ENCODE results near the gene MAP3K15.
"Not testable (repeated sequence)": the region's sequence is repeated elsewhere in the genome, so short reads cannot be mapped to it uniquely, and the experiment has no call there.

MAP3K15 gene

DNA sequence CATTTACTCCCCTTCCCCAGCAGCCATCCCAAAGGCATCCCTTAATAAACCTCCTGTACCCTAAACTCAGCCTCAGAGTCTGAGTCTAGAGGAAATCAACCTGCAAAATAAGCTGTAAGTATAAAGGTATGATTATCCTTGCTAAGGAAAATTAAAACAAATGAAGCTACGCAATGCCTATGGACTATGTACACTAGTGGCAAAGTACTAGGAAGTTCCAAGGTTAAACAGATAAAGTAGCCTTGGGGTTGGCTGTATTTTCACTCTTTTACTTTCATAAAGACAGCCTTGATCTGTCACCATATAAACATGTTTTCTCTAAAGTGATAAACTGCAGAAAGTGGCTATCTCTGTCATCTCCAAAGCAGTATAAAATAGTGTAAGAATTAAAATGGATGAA, 35.9 kb downstream of the MAP3K15 start:
- no peak for DNase-seq (ENCODE audit: low read depth)
- H3K4me3 ChIP-seq (ENCODE audit: control insufficient read depth, low read depth, low read length) = no peak overlapping the region

DNA sequence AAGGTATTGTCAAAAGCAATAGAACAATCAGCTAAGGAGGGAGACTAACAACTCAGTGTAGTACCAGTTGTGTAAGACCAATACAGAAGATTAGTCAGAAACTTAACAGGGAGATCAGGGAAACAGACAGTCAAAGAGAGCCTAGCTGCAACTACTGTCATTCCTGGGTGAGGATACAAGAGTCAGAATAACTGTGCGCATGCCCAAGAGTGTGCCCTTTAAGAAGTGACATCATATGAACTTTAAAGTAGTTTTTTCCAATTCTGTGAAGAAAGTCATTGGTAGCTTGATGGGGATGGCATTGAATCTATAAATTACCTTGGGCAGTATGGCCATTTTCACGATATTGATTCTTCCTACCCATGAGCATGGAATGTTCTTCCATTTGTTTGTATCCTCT, 46.9 kb downstream of the MAP3K15 start:
- H3K4me3 ChIP-seq (ENCODE audit: control insufficient read depth, low read depth, low read length); DNase-seq (ENCODE audit: low read depth): not testable (repeated sequence)

More for the DNA sequence above, 35.9 kb downstream of the MAP3K15 start:
- TF ChIP-seq, protein P1, sequence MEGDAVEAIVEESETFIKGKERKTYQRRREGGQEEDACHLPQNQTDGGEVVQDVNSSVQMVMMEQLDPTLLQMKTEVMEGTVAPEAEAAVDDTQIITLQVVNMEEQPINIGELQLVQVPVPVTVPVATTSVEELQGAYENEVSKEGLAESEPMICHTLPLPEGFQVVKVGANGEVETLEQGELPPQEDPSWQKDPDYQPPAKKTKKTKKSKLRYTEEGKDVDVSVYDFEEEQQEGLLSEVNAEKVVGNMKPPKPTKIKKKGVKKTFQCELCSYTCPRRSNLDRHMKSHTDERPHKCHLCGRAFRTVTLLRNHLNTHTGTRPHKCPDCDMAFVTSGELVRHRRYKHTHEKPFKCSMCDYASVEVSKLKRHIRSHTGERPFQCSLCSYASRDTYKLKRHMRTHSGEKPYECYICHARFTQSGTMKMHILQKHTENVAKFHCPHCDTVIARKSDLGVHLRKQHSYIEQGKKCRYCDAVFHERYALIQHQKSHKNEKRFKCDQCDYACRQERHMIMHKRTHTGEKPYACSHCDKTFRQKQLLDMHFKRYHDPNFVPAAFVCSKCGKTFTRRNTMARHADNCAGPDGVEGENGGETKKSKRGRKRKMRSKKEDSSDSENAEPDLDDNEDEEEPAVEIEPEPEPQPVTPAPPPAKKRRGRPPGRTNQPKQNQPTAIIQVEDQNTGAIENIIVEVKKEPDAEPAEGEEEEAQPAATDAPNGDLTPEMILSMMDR (conservative IDR thresholded peaks at IDR 0.05; ENCODE audit: control insufficient read depth, insufficient read depth, low read depth, low read length) = no peak

GRCh38 chrX:19462879-19463278, 52.4 kb downstream of the MAP3K15 start:
- no peak for DNase-seq (ENCODE audit: low read depth)
- TF ChIP-seq, protein P1 (conservative IDR thresholded peaks at IDR 0.05; ENCODE audit: control insufficient read depth, insufficient read depth, low read depth, low read length) = no peak
- no peak overlapping the region for H3K4me3 ChIP-seq (ENCODE audit: control insufficient read depth, low read depth, low read length)

DNA sequence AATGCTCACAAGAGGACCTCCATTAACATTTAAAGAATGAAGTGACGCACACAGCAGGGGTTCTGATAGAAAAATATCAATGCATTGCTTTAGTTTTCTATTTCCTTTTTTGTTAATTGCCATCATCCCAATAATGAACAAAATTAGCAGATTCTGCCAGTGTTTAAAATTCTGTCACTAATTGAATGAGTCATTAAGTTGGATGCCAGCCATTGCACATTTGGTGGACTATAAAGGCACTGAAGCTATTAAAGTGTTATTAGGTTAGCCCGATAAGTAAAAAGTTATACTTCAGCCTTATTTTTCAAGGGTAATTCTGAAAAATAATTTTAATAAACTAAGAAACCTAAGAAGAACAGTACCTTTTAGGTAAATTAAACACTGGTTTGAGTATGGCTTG, 53.1 kb downstream of the MAP3K15 start:
- H3K4me3 ChIP-seq (ENCODE audit: control insufficient read depth, low read depth, low read length) = no peak overlapping the region
- TF ChIP-seq, protein P1 (conservative IDR thresholded peaks at IDR 0.05; ENCODE audit: control insufficient read depth, insufficient read depth, low read depth, low read length) = no peak
- no peak for DNase-seq (ENCODE audit: low read depth)

DNA sequence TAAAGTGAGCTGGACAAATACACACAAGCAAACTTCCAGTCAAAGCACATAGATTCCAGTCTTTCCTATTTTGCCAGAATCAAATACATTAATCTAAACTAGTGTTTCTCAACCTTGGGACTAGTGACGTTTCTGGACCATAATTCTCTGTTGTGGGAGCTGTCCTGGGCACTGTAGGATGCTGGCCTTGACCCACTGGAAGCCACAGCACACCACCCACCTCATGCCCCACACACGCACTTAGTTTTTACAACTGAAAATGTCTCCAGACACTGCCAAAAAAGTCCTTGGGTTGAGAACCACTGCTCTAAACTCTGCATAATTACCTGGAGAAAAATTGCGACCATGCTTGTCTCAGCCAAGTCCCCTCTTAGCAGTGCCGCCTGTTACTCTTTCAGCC, 57.6 kb downstream of the MAP3K15 start:
- no peak overlapping the region for H3K4me3 ChIP-seq (ENCODE audit: control insufficient read depth, low read depth, low read length)
- TF ChIP-seq, protein P1 (conservative IDR thresholded peaks at IDR 0.05; ENCODE audit: control insufficient read depth, insufficient read depth, low read depth, low read length) = no peak
- DNase-seq (ENCODE audit: low read depth) = no peak

- H3K4me3 ChIP-seq (ENCODE audit: control insufficient read depth, low read depth, low read length) = no peak overlapping the region
- TF ChIP-seq, protein P1 (conservative IDR thresholded peaks at IDR 0.05; ENCODE audit: control insufficient read depth, insufficient read depth, low read depth, low read length) = no peak
- DNase-seq (ENCODE audit: low read depth) = no peak
These were observed 67.2 kb downstream of the MAP3K15 start for GRCh38 chrX:19448077-19448476.

DNA sequence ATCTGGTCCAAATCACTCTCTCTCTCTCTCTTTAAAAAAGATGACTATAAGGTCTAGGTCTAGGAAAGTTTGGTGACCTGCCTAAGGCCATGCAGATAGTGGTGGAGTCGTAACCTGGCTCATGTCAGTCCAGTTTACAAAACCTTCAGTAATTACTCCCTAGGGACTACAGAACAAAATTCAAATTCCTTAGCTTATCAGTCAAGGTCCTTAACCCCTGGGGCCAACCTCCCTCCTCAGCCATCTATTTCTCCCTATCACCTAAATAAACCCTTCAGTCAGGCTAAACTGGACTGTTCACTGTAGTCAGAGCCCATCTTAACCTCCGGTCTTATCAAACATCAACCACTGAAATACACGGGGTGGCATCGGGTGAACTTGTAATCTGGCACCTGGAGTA, 68.9 kb downstream of the MAP3K15 start:
- no peak for DNase-seq (ENCODE audit: low read depth)
- TF ChIP-seq, protein P1 (conservative IDR thresholded peaks at IDR 0.05; ENCODE audit: control insufficient read depth, insufficient read depth, low read depth, low read length) = no peak
- H3K4me3 ChIP-seq (ENCODE audit: control insufficient read depth, low read depth, low read length) = no peak overlapping the region

DNA sequence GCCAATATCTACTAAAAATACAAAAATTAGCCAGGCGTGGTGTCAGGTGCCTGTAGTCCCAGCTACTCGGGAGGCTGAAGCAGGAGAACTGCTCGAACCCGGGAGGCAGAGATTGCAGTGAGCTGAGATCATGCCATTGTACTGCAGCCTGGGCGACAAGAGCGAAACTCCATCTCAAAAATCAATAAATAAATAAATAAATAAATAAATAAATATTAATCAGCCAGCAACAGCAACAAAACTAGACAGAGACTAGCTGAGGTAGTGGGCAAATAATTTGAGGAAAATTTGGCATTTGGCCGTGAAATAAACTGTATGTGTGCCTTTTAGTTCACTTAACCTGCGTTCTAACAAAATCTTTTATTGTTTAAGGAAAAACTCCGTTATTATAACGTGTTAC, 69.5 kb downstream of the MAP3K15 start:
- H3K4me3 ChIP-seq (ENCODE audit: control insufficient read depth, low read depth, low read length); DNase-seq (ENCODE audit: low read depth): not testable (repeated sequence)
